ENCODE data around the gene MTHFSD.

Gene MTHFSD

DNA sequence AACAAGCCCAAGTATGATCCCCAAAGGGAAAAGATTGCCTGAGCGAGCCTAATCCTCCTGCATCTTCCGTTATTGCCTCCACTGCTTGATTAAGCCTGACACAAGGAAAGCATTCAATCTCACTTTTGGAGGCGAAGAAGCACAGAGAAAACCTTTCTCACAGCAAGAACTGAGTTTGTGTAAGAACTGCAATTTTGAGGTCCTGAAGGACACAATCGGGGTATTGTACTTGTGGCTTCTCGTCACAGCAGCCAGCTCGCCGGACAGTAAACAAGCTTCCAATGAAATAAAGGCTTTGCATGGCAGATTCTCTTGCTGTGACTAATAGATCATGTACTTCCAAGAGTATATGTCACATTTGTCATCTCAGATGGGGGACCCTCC is 63.4 kb downstream of the MTHFSD start:
- Histone ChIP-seq H2BK120ac (ENCODE audit: low read depth, low read length) (no peak overlapping the region), H2BK15ac (replicated peaks; ENCODE audit: low read depth) (no peak overlapping the region), H3K36me3 (ENCODE audit: control insufficient read depth, insufficient read depth, low read length) (no peaks in the 10 kb centered on the region), H3K79me2 (ENCODE audit: control insufficient read depth, insufficient read depth, low read length) (no peaks in the 10 kb centered on the region), H3K79me1 (ENCODE audit: low read length) (no peaks in the 10 kb centered on the region), H3K27me3 (ENCODE audit: insufficient read depth, low read length, poor library complexity) (peaks cover 41% of the 10 kb centered on the region), H2AK5ac (ENCODE audit: low read length) (no peak overlapping the region), H3K56ac (ENCODE audit: low read length) (no peak overlapping the region), H3K18ac (ENCODE audit: low read length) (no peak overlapping the region), H3K4me2 (ENCODE audit: low read length) (no peak overlapping the region), H3K23ac (ENCODE audit: low read length) (no peak overlapping the region), H3K27ac (ENCODE audit: low read depth, low read length) (no peak overlapping the region), H2BK5ac (ENCODE audit: low read length) (no peak overlapping the region), H3K4me3 (ENCODE audit: low read length) (no peak overlapping the region), H3K4ac (ENCODE audit: low read depth, low read length) (no peak overlapping the region), H4K8ac (ENCODE audit: low read depth, low read length) (no peak overlapping the region), H3K4me1 (ENCODE audit: control insufficient read depth, low read depth, low read length) (peaks cover 12% of the 10 kb centered on the region), H4K5ac (ENCODE audit: low read length) (no peak overlapping the region), H3K9ac (ENCODE audit: low read length) (no peak overlapping the region)
- no peak for DNase-seq
- WGBS (ENCODE audit: extremely low coverage, insufficient coverage, low lambda C conversion rate) = no CpG with 5 or more reads among the region's 7 CpGs

DNA sequence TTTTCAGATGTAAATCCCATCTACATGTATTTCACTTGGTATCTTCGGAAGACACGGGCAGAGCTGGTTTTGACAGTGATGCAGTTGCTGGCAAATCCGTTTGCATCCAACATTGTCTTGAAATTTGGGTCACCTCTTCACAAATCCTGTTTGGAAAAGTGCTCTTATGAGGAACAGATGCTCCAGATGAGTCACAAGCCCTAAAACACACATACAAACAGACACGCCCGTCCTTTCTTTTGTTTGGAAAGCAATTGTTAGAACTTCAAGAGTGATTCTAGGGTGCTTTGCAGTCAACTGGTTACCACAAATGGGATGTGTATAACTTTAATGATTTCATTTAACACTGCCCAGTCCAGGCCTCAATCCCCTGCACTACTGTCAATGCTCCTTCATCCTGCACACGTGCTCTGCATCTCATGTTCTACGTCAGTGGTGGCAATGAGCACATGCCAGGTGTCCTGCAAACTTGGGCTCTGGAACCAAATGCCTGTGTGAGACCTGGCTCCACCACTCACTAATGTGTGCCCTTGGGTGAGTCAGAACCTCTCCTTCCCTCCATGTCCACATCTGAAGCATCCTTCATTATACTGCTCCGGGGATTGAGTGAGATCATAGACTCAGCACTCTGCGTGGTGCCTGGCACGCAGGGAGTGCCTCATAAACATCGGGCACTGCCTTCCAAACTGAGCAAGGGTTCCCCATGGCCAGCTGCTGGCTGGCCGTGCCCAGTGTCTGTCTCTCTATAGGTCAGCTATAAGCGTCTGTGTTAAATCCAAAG is 64.0 kb downstream of the MTHFSD start:
- Histone ChIP-seq H2BK15ac (replicated peaks; ENCODE audit: low read depth) (no peak overlapping the region), H3K23ac (ENCODE audit: low read length) (no peak overlapping the region), H3K9ac (ENCODE audit: low read length) (no peak overlapping the region), H3K27ac (ENCODE audit: low read depth, low read length) (no peak overlapping the region), H2AK5ac (ENCODE audit: low read length) (no peak overlapping the region), H2BK120ac (ENCODE audit: low read depth, low read length) (no peak overlapping the region), H3K4ac (ENCODE audit: low read depth, low read length) (no peak overlapping the region), H3K79me2 (ENCODE audit: control insufficient read depth, insufficient read depth, low read length) (no peaks in the 10 kb centered on the region), H3K27me3 (ENCODE audit: insufficient read depth, low read length, poor library complexity) (peaks cover 35% of the 10 kb centered on the region), H3K56ac (ENCODE audit: low read length) (no peak overlapping the region), H3K36me3 (ENCODE audit: control insufficient read depth, insufficient read depth, low read length) (no peaks in the 10 kb centered on the region), H2BK5ac (ENCODE audit: low read length) (no peak overlapping the region), H3K4me1 (ENCODE audit: control insufficient read depth, low read depth, low read length) (peaks cover 8% of the 10 kb centered on the region), H4K8ac (ENCODE audit: low read depth, low read length) (no peak overlapping the region), H4K5ac (ENCODE audit: low read length) (no peak overlapping the region), H3K4me2 (ENCODE audit: low read length) (no peak overlapping the region), H3K18ac (ENCODE audit: low read length) (no peak overlapping the region), H3K79me1 (ENCODE audit: low read length) (no peaks in the 10 kb centered on the region), H3K4me3 (ENCODE audit: low read length) (no peak overlapping the region)
- no CpG with 5 or more reads among the region's 13 CpGs for WGBS (ENCODE audit: extremely low coverage, insufficient coverage, low lambda C conversion rate)
- DNase-seq = no peak

DNA sequence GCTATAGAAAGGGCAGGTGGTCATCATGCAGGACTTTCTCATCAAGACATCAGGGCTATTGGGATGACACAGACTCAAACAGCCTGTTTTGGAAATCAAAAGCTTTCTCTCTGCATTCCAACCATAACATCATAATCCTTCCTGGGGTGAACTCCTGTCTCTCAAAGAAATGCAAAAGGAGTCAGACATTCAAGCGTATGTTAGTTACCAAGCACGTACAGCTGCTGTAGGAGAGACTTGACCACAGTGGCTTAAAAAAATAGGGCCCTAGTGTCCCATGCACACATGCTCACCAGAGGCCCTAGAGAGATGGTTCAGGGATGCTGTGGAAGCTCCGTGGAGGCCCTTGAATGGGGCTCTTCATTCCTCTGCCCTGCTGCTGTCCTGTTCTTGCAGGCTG is 69.3 kb downstream of the MTHFSD start:
- no peak overlapping the region for H2BK5ac ChIP-seq (ENCODE audit: low read length)
- no peak overlapping the region for H3K9ac ChIP-seq (ENCODE audit: low read length)
- no CpG with 5 or more reads among the region's 3 CpGs for WGBS (ENCODE audit: extremely low coverage, insufficient coverage, low lambda C conversion rate)
- no peaks in the 10 kb centered on the region for H3K4me1 ChIP-seq (ENCODE audit: control insufficient read depth, low read depth, low read length)
- no peaks in the 10 kb centered on the region for H3K27me3 ChIP-seq (ENCODE audit: insufficient read depth, low read length, poor library complexity)
- no peak overlapping the region for H3K56ac ChIP-seq (ENCODE audit: low read length)
- no peak overlapping the region for H3K4me2 ChIP-seq (ENCODE audit: low read length)
- H3K79me1 ChIP-seq (ENCODE audit: low read length) = no peaks in the 10 kb centered on the region
- H4K5ac ChIP-seq (ENCODE audit: low read length) = no peak overlapping the region
- no peak overlapping the region for H2AK5ac ChIP-seq (ENCODE audit: low read length)
- H2BK15ac ChIP-seq (replicated peaks; ENCODE audit: low read depth) = no peak overlapping the region
- no peak overlapping the region for H3K4ac ChIP-seq (ENCODE audit: low read depth, low read length)
- H2BK120ac ChIP-seq (ENCODE audit: low read depth, low read length) = no peak overlapping the region
- H3K36me3 ChIP-seq (ENCODE audit: control insufficient read depth, insufficient read depth, low read length) = no peaks in the 10 kb centered on the region
- no peaks in the 10 kb centered on the region for H3K79me2 ChIP-seq (ENCODE audit: control insufficient read depth, insufficient read depth, low read length)
- no peak overlapping the region for H3K18ac ChIP-seq (ENCODE audit: low read length)
- H4K8ac ChIP-seq (ENCODE audit: low read depth, low read length) = no peak overlapping the region
- DNase-seq = no peak
- H3K4me3 ChIP-seq (ENCODE audit: low read length) = no peak overlapping the region
- H3K27ac ChIP-seq (ENCODE audit: low read depth, low read length) = no peak overlapping the region
- H3K23ac ChIP-seq (ENCODE audit: low read length) = no peak overlapping the region

DNA sequence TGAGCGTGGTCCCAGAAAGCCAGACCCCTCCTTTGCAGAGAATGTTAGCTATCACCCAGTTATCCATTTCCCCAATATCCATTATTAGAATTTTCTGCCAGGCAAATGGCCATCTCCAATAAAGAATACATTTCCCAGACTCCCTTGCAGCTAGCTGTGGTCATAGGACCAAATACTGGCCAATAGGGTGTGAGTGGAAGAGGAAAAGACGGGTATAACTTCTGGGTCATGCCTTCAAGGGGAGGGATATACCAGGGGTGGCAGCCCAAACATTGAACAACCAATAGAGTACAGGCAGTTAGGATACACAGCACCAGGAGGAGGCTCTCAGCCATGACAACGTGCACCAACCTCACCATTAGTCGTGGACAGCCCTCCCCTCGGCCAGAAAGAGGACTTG is 70.8 kb downstream of the MTHFSD start:
- no peak for DNase-seq
- H3K27ac ChIP-seq (ENCODE audit: low read depth, low read length) = no peak overlapping the region
- no peak overlapping the region for H2BK5ac ChIP-seq (ENCODE audit: low read length)
- H3K36me3 ChIP-seq (ENCODE audit: control insufficient read depth, insufficient read depth, low read length) = no peaks in the 10 kb centered on the region
- no CpG with 5 or more reads among the region's 5 CpGs for WGBS (ENCODE audit: extremely low coverage, insufficient coverage, low lambda C conversion rate)
- H3K4me3 ChIP-seq (ENCODE audit: low read length) = no peak overlapping the region
- H4K8ac ChIP-seq (ENCODE audit: low read depth, low read length) = no peak overlapping the region
- H3K4ac ChIP-seq (ENCODE audit: low read depth, low read length) = no peak overlapping the region
- H2BK15ac ChIP-seq (replicated peaks; ENCODE audit: low read depth) = no peak overlapping the region
- no peak overlapping the region for H3K4me2 ChIP-seq (ENCODE audit: low read length)
- no peak overlapping the region for H3K18ac ChIP-seq (ENCODE audit: low read length)
- H3K9ac ChIP-seq (ENCODE audit: low read length) = no peak overlapping the region
- H3K79me1 ChIP-seq (ENCODE audit: low read length) = no peaks in the 10 kb centered on the region
- no peaks in the 10 kb centered on the region for H3K79me2 ChIP-seq (ENCODE audit: control insufficient read depth, insufficient read depth, low read length)
- H4K5ac ChIP-seq (ENCODE audit: low read length) = no peak overlapping the region
- H3K4me1 ChIP-seq (ENCODE audit: control insufficient read depth, low read depth, low read length) = no peaks in the 10 kb centered on the region
- no peaks in the 10 kb centered on the region for H3K27me3 ChIP-seq (ENCODE audit: insufficient read depth, low read length, poor library complexity)
- H3K56ac ChIP-seq (ENCODE audit: low read length) = no peak overlapping the region
- H3K23ac ChIP-seq (ENCODE audit: low read length) = no peak overlapping the region
- no peak overlapping the region for H2BK120ac ChIP-seq (ENCODE audit: low read depth, low read length)
- no peak overlapping the region for H2AK5ac ChIP-seq (ENCODE audit: low read length)

DNA sequence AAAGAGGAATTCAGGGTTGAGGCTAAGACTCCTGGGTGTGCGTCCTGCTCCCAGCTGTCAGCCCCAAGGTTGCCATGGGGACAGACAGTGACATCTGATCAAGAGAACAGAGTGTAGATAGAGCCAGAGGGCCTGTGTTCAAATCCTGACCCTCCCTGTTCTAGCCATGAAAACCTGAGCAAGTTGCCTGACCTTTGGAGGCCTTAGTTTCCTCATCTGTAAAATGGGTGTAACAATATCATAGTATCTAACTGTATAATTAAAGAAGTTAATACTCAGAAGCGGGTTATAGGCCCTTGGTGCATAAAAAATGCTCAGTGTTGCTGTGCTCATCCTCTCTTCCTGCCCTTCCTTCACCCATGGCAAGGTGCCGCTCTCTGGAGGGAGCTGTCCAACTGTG is 73.4 kb downstream of the MTHFSD start:
- Histone ChIP-seq H3K56ac (ENCODE audit: low read length) (no peak overlapping the region), H3K79me1 (ENCODE audit: low read length) (no peaks in the 10 kb centered on the region), H3K4me3 (ENCODE audit: low read length) (no peak overlapping the region), H3K23ac (ENCODE audit: low read length) (no peak overlapping the region), H3K27me3 (ENCODE audit: insufficient read depth, low read length, poor library complexity) (no peaks in the 10 kb centered on the region), H3K4me1 (ENCODE audit: control insufficient read depth, low read depth, low read length) (no peaks in the 10 kb centered on the region), H3K4me2 (ENCODE audit: low read length) (no peak overlapping the region), H2BK15ac (replicated peaks; ENCODE audit: low read depth) (no peak overlapping the region), H2BK5ac (ENCODE audit: low read length) (no peak overlapping the region), H3K9ac (ENCODE audit: low read length) (no peak overlapping the region), H3K4ac (ENCODE audit: low read depth, low read length) (no peak overlapping the region), H2AK5ac (ENCODE audit: low read length) (no peak overlapping the region), H4K8ac (ENCODE audit: low read depth, low read length) (no peak overlapping the region), H3K79me2 (ENCODE audit: control insufficient read depth, insufficient read depth, low read length) (no peaks in the 10 kb centered on the region), H3K27ac (ENCODE audit: low read depth, low read length) (no peak overlapping the region), H3K36me3 (ENCODE audit: control insufficient read depth, insufficient read depth, low read length) (no peaks in the 10 kb centered on the region), H4K5ac (ENCODE audit: low read length) (no peak overlapping the region), H3K18ac (ENCODE audit: low read length) (no peak overlapping the region), H2BK120ac (ENCODE audit: low read depth, low read length) (no peak overlapping the region)
- DNase-seq = no peak
- WGBS (ENCODE audit: extremely low coverage, insufficient coverage, low lambda C conversion rate) = no CpG with 5 or more reads among the region's 3 CpGs

DNA sequence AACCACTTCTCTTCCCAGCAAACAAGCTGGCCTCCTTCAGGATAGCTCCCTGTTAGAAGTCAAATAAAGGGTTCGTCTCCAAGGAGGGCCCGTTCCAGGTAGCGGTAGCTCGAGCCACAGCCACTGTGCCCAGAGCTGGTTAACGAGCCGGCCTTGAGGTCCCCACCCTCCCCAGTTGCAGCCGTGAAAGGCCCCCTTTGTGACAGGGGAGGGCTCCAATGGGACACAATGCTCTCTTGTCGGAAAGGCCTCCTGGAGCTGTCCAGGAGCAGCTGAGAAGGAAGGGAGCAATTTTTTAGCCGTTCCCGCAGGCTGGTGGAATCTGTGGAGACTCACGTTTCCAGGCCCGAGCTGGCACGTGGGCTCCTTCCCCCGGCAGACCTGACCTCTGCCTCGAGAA is 74.6 kb downstream of the MTHFSD start:
- H3K27me3 ChIP-seq (ENCODE audit: insufficient read depth, low read length, poor library complexity) = no peaks in the 10 kb centered on the region
- no peaks in the 10 kb centered on the region for H3K79me1 ChIP-seq (ENCODE audit: low read length)
- H3K27ac ChIP-seq (ENCODE audit: low read depth, low read length) = no peak overlapping the region
- no peak overlapping the region for H3K4me3 ChIP-seq (ENCODE audit: low read length)
- H2BK120ac ChIP-seq (ENCODE audit: low read depth, low read length) = no peak overlapping the region
- no peak overlapping the region for H3K56ac ChIP-seq (ENCODE audit: low read length)
- no peak overlapping the region for H3K4me2 ChIP-seq (ENCODE audit: low read length)
- H3K9ac ChIP-seq (ENCODE audit: low read length) = no peak overlapping the region
- no peak overlapping the region for H4K8ac ChIP-seq (ENCODE audit: low read depth, low read length)
- no peak overlapping the region for H3K23ac ChIP-seq (ENCODE audit: low read length)
- no peak overlapping the region for H2AK5ac ChIP-seq (ENCODE audit: low read length)
- H3K36me3 ChIP-seq (ENCODE audit: control insufficient read depth, insufficient read depth, low read length) = no peaks in the 10 kb centered on the region
- no CpG with 5 or more reads among the region's 15 CpGs for WGBS (ENCODE audit: extremely low coverage, insufficient coverage, low lambda C conversion rate)
- no peaks in the 10 kb centered on the region for H3K79me2 ChIP-seq (ENCODE audit: control insufficient read depth, insufficient read depth, low read length)
- H4K5ac ChIP-seq (ENCODE audit: low read length) = no peak overlapping the region
- H2BK5ac ChIP-seq (ENCODE audit: low read length) = no peak overlapping the region
- no peaks in the 10 kb centered on the region for H3K4me1 ChIP-seq (ENCODE audit: control insufficient read depth, low read depth, low read length)
- H2BK15ac ChIP-seq (replicated peaks; ENCODE audit: low read depth) = no peak overlapping the region
- no peak overlapping the region for H3K18ac ChIP-seq (ENCODE audit: low read length)
- DNase-seq = no peak
- no peak overlapping the region for H3K4ac ChIP-seq (ENCODE audit: low read depth, low read length)
